DLD1 (cell line): Measurements from ENCODE around the gene C16orf82.

ENCODE experiments used
- in situ Hi-C: cut with HindIII; loops from 2 replicates; pipeline ENCODE4 v1.10.0; 2017; ENCODE audit warnings: low sequenced_read_pairs

C16orf82 gene

DNA sequence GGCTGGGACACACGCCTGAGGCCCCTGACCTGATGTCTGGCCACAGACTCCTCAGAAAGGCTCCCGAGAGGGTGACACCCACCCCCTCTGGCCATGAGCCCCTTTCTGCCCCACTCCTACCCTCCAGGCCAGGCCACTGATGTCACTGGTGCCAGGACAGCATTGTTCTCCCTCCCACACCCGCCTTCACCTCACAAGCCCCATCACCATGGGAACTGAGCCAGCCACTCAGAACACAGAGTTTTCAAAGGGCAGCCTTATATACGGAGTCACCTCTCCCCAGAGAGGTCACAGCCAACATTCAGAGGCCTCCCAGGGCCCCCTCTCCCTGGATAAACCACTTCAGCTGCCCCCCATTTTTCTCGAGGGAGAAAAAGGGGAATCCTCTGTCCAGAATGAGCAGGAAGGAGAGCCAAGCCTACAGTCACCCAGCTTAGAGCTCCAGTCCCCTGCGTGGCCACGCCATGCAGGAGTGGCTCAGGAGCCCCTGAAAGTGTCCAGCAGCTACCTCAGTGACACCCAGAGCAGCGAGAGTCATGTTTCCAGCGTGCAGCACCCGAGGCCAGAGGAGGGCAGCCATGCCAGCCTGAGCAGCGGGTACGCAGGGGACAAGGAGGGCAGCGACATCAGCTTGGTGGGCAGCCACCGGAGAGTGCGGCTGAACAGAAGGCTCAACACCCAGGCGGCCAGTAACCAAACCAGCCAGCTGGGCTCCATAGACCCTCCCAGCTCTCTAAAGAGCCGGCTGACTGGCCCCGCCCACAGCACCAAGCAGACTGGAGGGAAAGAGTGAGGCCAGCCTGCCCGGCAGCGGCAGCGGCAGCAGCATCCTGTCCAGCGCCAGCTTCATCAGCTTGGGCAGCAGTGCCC is at the start of gene C16orf82:
Gene C16orf82 (plus strand): TSS at position 260 of the 870 bp plus-strand sequence.
- in situ Hi-C loops, result no loop called here

DNA sequence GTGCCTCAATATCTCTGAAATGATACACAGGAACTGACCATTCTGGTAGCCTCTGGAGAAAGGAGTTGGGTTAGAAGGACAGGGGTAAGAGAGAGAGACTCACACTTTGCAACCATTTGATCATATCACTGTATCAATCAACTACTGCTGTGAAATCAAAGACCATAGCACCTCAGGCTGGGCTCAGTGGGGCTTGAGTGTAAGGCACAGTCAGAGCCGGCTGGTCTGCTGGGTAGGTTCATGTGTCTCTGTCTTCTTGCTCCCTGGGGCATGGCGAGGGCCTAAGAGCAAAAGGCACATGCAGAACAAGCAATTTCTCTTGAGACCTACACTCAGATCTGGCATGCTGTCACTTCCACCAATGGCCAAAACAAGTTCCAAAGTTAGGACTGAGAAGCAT is 46.7 kb upstream of the C16orf82 start:
- in situ Hi-C loops, result no loop called here

DNA sequence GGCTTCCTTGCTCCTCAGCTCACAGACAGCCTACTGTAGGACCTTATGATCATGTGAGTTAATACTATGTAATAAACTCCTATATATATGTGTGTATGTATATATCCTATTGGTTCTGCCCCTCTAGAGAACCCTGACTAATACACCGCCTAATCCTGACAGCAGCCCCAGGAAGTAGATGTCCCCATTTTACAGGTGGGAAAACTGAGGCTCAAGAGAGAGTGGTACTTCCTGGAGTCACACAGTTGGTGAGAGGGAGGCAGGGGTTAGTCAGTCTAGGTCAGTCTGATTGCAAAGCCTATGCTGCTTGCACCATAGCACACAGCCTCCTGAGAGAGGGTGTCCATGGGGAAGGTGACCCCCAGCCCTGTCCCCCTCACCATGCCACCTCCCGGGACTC is 42.7 kb upstream of the C16orf82 start:
- in situ Hi-C loops, result no loop called here

DNA sequence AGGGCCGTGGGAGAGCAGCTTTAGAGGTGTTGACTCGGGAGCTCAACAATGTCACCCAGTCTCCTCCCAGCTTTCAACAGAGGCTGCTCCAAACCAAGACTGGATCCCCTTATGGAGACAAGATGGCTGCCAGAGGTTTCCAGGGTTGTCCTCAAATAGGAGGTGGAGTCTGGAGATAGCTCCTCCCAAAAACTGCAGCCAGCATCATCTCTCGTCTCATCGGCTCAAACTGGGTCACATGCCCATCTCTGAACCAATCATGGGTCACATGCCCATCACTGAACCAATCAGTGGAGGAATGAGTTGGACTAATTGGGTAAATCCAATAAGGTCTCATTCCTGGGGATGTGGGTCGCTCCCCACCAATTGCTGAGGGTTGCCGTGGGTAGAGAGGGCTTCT is 41.1 kb upstream of the C16orf82 start:
- in situ Hi-C loops, result no loop called here

DNA sequence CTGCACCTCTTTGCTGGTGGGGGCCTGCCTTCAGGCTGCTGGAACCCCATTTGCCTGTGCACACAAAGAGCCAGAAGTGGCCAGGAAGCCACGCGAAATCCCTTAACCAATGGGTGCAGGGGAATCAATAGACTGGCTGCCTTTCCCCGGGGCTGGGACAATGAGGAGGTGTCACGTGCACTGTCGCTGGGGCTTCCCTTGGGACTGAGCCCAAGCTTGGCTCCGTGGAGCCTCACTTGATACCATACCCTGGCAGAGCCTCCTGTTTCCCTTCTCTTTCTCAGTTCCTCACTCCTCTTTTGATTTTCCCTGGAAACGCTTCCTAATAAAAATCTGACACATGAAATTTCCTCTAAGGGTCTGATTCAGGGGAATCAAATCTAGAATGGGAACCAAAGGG is 38.8 kb upstream of the C16orf82 start:
- in situ Hi-C loops, result no loop called here

DNA sequence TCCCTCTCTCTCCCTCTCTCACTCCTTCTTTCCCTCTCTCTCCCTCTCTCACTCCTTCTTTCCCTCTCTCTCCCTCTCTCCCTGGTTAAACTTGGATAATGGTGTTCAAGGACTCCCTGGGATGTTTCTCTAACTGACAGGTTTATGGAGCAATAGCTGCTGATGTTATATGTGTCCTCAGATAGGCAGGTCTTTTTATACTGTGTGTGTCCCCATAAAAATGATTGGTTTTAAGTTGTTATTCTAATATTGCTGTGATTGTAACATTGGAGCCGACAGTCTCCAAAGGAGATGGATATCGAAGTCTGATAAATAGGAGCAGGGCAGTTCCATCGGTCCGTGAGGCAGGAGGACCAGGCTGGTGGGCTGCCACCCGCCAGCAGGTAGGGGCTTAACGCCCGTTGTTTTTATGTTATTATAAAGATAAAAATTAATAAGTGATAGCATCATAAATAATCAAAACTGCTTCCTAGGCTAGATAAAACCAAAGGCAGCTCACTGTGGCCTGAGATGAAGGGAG is 38.1 kb upstream of the C16orf82 start:
- in situ Hi-C loops, result no loop called here

DNA sequence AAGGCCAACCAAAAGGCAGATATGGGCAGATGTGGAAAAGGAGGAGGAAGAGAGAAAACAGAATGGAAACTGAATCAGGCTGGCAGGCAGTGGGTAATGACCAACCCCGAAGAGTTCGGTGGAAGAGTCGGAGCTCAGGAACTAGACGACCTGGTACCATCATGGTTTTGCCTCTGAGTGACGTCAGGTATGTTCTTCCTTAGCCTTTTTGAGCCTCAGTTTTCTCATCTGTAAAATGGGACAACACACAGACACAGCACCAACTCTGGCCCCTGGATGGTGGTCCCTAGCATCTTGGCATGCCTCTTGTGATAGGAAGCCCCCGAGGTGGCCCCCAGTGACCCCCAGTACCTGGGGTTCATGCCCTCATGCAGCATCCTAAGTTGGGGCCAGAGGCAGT is 37.2 kb upstream of the C16orf82 start:
- in situ Hi-C loops, result no loop called here

DNA sequence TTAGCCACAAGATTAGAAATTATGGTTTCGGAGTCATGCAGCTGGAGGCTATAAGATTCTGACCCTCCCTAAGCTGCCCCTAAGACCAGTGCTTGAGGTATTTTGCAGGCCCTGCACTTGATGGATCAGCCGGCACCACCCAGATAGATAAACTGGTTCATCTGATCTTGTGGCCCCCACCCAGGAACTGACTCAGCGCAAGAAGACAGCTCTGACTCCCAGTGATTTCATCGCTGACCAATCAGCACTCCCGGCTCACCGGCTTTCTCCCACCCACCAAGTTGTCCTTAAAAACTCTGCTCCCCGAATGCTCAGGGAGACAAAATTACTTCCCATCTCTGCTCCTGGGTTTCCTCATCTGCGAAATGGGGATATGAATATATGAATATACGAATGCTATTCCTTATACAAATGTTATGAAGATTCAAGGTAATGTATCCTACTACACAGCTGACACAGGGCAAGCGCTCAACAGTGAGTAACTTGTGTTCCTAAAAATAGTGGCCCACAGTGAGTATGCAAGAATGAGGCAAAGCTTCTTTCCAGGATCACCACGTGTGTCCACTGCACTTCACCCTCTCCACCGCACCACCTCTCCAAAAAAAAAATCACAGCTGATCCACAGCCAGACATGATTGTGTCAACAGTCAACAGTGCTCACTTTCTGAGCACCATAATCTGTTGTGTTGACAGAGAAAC is 33.3 kb upstream of the C16orf82 start:
- in situ Hi-C loops, result no loop called here

DNA sequence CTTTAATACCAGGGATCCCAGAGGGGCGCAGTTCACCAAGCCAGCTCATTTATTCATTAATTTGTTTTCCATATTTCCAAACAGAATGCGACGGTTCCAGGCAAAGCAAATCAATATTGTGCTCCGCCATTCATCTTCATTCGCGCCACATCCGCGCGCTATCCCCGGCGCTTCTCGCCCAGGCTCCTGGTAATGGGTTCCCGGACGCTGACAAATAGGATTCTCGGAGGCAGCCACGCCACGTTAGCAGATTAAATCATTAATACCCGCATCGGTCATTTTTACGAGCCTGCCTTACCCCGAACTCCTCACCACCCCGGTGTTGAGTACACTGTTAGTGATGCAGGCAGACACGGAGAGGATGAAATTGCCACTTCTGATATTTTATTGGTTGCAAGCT is 26.0 kb upstream of the C16orf82 start:
- in situ Hi-C loops, result no loop called here

DNA sequence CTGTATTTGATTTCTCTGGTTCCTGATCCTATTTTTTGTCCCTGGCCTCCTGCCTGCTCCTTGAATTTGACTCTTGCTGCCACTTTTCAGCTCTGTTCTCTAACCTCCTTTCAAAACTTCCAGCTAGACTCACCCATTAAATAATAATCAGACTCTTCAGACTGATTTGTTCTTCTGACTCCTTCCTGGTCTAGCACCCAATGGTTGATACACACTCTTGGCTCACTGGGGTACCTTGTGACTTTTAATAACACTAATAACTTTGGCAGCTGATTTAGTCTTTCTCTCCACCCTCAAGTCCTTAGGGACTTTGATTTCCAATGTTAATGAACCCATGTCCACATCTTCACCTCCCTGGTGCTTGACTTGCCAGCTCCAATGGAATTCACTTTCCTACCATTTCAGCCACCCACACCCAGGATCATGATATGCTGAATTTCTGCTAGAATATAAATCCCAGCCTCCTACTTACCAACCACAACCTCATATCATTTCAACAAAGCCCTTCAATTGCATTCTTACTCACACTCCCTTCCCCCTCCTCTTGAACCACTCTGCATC is 19.7 kb upstream of the C16orf82 start:
- in situ Hi-C loops, result no loop called here

DNA sequence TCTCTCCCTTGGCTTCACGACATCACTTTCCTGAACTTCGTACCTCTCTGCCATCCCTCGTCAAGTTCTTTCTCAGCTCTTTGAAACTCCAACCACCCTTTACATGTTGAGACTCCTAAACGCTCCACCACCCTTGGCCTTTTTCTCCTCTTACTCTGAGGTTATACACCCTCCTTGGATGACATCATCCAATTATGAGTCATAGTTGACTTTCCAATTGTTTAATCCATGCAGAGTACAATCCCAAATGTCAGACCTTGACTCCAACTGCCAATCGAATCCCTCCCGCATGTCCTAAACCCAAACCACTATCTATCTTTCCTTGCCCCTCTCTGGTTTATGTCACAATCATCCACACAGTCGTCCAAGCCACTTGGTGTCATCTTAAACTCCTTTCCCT is 18.4 kb upstream of the C16orf82 start:
- in situ Hi-C loops, result no loop called here

DNA sequence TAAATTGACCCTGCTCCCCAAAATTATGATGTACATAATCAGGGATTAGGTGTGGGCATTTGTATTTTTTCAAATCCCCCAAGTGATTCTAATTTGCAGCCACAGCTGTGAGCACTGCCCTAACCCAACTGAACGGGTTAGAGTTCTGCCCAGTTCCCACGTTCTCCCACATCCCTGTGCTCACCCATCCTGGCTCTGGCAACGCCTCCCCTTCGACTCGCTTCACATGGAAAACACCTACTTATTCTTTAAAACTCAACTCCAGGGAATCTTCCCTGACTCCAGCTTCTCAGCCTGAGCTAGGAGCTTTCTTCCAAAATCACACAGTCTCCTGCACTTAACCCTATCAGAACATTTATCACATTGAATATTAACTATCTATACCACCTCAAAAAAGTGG is 17.6 kb upstream of the C16orf82 start:
- in situ Hi-C loops, result no loop called here

DNA sequence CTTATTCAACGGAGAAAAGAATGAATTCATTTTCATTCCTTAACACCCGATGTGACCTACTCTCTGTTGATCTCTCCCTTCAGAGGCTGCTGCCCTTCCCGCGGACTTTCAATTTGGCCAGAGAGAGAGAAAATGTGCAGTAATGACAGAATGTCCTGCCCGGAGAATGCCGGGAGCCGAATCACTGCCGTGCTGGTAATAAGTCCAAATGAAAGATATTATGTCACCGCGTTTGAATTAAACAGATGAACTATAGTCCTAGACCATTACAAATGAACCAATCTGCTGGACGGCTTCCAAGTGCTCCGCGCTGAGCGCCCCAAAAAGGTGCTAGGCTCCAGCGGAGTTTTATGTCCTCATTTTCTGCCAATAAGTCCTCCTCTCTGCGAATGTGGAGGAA is 14.7 kb upstream of the C16orf82 start:
- in situ Hi-C loops, result no loop called here

DNA sequence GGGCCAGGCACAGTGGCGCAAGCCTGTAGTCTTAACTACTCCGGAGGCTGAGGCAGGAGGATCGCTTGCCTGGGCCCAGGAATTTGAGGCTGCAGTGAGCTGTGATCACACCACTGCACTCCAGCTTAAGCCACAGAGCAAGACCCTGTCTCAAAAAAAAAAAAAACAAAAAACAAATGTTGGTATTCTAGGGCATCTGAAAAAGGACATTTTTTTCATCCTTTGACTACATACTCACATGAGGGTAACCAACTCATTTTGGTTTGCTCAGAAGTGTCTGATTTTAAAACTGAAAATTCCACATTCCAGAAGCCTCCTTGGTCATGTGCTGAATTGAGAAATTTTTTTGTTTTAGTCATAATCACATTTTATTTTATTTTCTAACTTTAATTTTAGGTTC is 12.7 kb upstream of the C16orf82 start:
- in situ Hi-C loops, result no loop called here

DNA sequence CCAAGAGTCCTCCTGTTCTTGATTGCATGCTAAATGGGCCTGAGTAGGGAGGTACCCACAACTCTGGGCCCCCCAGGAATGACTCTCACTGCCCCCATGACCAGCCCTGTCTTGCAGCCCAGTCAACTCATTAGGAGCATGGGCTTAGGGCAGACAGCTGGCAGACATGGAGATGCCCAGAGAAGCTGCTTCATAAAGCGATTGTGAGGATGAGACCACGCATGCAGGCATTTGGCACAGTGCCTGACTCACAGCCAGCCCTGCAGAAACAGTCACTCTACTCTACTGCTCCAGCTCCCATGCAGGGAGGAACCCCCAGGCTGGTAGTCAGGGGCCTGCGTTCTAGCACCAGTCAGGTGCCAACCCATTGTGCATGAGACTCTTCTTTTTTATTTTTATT is 8.4 kb upstream of the C16orf82 start:
- in situ Hi-C loops, result no loop called here

DNA sequence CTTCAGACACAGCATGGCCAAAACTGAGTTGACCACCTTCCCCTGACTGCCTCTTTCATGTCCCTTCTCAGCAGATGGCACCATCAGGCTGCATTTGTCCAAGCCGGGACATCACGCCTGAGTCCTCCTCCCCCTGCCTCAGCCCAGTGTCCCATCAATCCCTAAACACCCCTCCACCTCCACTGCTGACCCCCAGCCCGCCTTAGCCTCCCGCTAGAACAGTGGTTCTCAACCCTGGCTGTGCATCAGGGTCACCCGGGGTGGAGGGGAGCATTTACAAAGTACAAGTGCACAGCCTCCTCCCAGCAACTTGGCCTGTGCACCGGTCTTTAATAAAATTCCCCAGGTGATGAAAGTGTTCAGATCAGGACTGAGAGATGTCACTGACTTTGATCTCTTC is 4.0 kb downstream of the C16orf82 start:
- in situ Hi-C loops, result no loop called here

DNA sequence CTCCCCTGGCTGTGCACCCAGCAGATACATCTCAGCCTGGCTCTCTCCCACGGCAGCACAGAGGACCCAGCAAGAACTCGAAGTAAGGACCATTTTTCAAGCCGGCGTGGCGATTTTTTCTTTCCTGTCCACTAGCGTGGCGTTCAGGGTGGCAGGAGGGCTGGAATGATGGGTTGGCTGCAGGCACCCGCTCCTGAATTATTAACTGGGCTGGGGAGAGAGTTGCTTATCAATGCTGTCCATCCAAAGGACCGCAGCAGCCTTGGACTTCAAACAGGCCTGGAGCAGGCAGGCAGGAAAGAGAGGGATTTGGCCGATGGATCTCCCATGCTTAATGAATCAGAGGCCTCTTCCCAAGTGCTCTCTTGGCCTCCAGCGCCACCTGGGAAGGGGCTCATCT is 7.0 kb downstream of the C16orf82 start:
- in situ Hi-C loops, result no loop called here

DNA sequence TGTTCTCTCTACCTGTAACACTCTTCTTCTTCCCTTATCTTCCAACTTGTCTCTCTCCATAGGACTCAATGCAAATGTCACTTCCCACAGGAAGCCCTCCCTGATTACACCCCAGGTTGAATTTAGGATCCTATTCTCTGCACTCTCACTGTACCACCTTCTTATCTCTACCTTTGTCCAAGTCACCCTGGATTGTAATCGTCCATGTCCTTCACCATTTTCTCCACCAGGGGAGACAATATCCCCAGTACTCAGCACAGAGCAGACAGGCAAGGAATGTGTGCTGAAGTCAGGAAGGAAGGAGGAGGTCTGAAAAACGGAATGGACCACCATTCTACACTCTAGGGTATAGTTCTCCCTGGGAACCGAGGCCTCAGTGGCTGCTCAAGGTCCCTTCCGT is 14.2 kb downstream of the C16orf82 start:
- in situ Hi-C loops, result no loop called here

DNA sequence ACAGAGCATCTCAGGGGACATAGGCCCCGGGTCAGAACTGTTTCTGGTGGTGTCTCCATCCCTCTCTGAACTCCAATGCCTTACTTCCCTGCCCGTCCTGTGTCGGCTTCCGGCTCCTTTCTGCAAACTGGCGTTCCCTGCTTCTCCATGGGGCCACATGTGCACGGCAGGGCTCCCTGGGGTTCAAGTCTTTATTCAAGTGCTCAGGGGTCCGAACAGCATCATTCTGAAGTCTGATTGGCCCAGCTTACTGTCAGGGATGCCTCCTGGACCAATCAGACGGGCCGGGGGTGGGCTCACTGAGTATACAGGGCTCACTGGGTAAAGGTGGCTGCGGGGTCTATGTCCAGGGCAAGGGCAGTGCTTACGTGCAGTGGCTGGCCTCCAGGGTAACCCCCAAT is 17.1 kb downstream of the C16orf82 start:
- in situ Hi-C loops, result no loop called here

DNA sequence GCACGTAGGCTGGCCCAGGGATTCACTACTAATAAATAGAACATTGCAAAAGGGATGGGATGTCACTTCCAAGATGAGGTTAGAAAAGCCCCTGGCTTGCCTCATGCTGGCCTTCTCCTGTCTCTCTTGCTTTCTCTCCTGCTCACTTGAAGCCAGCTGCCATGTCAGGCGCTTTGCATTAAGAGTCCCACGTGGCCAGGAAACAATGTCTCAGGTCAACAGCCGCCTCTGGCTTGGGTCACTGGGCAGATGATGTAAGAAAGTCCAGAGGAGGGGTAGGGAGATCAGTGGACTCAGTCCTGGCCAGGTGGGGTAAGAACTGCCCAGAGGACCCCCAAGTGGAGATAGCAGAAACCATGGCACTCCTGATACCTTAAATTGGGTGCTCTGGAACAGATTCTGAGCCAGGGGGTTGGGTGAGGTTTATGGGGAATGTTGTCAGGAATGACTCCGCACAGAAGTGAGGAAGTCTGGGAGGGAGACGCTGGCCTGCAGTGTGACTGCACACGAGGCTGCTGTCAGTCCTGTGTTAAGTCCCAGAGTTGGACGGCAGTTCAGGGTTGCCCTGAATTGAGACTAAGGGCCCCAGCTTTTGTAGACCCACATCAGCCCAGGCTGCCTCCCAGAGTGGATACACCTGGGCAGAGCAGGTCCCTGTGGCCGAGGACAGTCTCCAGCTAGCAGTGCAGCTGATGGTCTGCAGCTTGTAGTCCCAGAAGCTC is 17.7 kb downstream of the C16orf82 start:
- in situ Hi-C loops, result no loop called here

DNA sequence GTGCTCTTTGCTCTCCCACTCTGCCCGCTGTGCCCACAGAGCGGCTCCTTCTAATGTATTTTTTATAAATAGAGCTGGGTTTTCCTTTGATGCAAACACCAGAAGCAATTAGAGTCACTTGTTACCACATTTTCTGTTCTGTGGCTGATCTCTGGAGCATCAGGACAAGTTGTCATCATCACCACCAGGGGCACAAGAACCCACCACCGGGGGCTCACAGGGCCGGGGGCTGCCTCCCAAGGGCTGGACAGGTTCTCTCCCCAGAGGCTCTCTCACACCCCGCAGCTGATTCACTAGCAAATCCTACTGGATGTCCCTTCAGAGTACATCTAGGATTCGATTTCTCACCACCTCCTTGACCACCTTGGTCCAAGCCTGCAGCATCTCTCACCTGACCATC is 18.5 kb downstream of the C16orf82 start:
- in situ Hi-C loops, result no loop called here
